ENCODE results near the gene S1PR4. TPM values are rescaled to one million over a fixed set of nuclear protein-coding genes. Genes with fewer than 3 reads are reported as not detected.

Gene S1PR4
- total RNA-seq, 1 experiment from 2014 or later = 0.28 TPM

DNA sequence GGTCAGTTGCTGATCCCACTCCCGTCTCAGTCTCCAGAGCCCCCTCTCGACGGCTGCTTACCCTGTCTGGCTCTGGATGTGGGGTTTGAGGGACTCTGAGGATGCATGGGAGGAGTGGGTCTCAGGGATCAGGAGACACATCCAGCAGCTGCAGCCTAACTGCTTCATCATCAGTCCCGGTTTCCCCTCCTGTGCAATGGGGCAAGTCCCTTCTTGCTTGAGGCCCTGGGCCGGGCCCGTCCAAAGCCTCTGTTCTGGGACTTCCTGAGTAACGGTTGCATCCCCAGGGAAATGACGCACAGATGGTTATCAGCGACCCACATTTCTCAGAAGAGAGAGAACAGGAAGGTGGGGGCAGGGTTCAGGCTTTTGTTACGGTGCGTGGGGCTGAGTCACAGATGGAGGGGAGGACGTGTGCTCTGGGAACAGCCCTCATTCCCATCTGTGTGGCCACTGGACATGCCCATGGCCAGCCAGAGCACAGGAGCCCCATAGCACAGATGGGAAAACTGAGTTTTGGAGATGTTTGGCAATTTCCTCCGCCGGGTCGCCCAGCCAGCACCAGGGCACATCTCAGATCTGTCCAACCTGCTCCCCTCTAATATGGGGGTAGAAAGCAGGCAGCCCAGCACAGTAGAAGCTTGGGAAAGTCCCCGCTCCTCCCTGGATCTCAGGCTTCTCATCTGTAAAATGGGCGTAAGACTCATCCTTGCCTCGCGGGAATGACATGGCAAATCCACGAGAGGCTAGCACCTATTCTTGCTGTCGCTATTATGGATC is 23.4 kb upstream of the S1PR4 start:
- Mint-ChIP-seq H3K36me3 (no peaks in the 10 kb centered on the region), H3K27me3 (ENCODE audit: low read depth) (peaks cover 7% of the 10 kb centered on the region), H3K27ac (no peak overlapping the region), H3K4me3 (no peak overlapping the region), H3K9me3 (peaks cover 7% of the 10 kb centered on the region), H3K4me1 (peaks cover 4% of the 10 kb centered on the region; the same call in 1 of the 2 replicates)
- no peak for ATAC-seq
- CTCF ChIA-PET = no interaction called here
- no peak for DNase-seq (ENCODE audit: low spot score)
- POLR2A ChIA-PET = no interaction called here
- TF ChIP-seq ETV6 (CRISPR knock-in tag; IDR thresholded peaks at IDR 0.05) (no peak), GTF2I (CRISPR knock-in tag; conservative IDR thresholded peaks at IDR 0.05) (0 out of 2 replicates have a peak, but pooled peaks have one; percentile 30)

DNA sequence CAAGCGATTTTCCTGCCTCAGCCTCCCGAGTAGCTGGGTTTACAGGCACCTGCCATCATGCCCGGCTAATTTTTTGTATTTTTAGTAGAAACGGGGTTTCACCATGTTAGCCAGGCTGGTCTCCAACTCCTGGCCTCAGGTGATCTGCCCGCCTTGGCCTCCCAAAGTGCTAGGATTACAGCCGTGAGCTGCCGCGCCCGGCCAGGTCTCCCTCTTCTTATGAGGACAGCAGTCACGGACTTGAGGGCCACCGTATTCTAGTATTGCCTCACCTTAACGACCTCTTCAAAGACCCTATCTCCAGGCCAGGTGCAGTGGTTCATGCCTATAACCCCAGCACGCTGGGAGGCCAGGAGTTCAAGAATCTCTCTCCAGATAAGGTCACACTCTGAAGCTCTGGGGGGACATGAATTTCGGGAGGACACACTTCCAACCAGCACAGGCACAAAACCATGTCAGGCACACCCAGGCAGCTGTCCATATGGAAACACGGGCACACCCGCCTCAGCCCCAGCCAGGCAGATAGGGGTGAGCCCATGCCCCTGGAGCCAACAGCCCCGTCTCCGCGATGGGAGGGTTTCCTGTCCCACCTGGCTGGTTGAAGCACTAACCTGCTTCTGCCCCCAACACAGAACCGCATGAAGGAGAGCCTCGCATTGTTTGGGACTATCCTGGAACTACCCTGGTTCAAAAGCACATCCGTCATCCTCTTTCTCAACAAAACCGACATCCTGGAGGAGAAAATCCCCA is 21.3 kb upstream of the S1PR4 start:
- Mint-ChIP-seq H3K4me3 (no peak overlapping the region), H3K36me3 (no peaks in the 10 kb centered on the region), H3K4me1 (peaks cover 4% of the 10 kb centered on the region; the same call in 1 of the 2 replicates), H3K27ac (no peak overlapping the region), H3K27me3 (ENCODE audit: low read depth) (peaks cover 7% of the 10 kb centered on the region), H3K9me3 (peaks cover 11% of the 10 kb centered on the region)
- ATAC-seq (no peak), DNase-seq (ENCODE audit: low spot score) (no peak)
- POLR2A ChIA-PET = no interaction called here
- CTCF ChIA-PET = interaction anchor here (0.9 to 1.8 kb wide), 4 partner anchors 28 to 207 kb away, joined by 3 to 7 read pairs (median 4); no protein-coding TSS in a partner anchor
- TF ChIP-seq CREM (CRISPR knock-in tag; IDR thresholded peaks at IDR 0.05) (no peak), RELA (CRISPR knock-in tag; IDR thresholded peaks at IDR 0.05; ENCODE audit: borderline replicate concordance) (no peak), ZNF671 (CRISPR knock-in tag; IDR thresholded peaks at IDR 0.05) (no peak), ELF4 (CRISPR knock-in tag; IDR thresholded peaks at IDR 0.05; ENCODE audit: low read depth) (no peak)
- TF ChIP-seq, protein P1, sequence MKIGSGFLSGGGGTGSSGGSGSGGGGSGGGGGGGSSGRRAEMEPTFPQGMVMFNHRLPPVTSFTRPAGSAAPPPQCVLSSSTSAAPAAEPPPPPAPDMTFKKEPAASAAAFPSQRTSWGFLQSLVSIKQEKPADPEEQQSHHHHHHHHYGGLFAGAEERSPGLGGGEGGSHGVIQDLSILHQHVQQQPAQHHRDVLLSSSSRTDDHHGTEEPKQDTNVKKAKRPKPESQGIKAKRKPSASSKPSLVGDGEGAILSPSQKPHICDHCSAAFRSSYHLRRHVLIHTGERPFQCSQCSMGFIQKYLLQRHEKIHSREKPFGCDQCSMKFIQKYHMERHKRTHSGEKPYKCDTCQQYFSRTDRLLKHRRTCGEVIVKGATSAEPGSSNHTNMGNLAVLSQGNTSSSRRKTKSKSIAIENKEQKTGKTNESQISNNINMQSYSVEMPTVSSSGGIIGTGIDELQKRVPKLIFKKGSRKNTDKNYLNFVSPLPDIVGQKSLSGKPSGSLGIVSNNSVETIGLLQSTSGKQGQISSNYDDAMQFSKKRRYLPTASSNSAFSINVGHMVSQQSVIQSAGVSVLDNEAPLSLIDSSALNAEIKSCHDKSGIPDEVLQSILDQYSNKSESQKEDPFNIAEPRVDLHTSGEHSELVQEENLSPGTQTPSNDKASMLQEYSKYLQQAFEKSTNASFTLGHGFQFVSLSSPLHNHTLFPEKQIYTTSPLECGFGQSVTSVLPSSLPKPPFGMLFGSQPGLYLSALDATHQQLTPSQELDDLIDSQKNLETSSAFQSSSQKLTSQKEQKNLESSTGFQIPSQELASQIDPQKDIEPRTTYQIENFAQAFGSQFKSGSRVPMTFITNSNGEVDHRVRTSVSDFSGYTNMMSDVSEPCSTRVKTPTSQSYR (CRISPR knock-in tag; IDR thresholded peaks at IDR 0.05) = no peak
- TF ChIP-seq, protein P2, sequence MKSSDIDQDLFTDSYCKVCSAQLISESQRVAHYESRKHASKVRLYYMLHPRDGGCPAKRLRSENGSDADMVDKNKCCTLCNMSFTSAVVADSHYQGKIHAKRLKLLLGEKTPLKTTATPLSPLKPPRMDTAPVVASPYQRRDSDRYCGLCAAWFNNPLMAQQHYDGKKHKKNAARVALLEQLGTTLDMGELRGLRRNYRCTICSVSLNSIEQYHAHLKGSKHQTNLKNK (CRISPR knock-in tag; IDR thresholded peaks at IDR 0.05) = no peak
- TF ChIP-seq, protein P3, sequence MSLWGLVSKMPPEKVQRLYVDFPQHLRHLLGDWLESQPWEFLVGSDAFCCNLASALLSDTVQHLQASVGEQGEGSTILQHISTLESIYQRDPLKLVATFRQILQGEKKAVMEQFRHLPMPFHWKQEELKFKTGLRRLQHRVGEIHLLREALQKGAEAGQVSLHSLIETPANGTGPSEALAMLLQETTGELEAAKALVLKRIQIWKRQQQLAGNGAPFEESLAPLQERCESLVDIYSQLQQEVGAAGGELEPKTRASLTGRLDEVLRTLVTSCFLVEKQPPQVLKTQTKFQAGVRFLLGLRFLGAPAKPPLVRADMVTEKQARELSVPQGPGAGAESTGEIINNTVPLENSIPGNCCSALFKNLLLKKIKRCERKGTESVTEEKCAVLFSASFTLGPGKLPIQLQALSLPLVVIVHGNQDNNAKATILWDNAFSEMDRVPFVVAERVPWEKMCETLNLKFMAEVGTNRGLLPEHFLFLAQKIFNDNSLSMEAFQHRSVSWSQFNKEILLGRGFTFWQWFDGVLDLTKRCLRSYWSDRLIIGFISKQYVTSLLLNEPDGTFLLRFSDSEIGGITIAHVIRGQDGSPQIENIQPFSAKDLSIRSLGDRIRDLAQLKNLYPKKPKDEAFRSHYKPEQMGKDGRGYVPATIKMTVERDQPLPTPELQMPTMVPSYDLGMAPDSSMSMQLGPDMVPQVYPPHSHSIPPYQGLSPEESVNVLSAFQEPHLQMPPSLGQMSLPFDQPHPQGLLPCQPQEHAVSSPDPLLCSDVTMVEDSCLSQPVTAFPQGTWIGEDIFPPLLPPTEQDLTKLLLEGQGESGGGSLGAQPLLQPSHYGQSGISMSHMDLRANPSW (CRISPR knock-in tag; conservative IDR thresholded peaks at IDR 0.05; ENCODE audit: low read depth) = no peak

- no peaks in the 10 kb centered on the region for H3K36me3 Mint-ChIP-seq
- H3K4me3 Mint-ChIP-seq = no peak overlapping the region
- ChIA-PET CTCF (interaction anchor here (0.6 to 3.6 kb wide), 8 partner anchors 13 to 209 kb away, joined by 3 to 40 read pairs (median 6); no protein-coding TSS in a partner anchor), POLR2A (no interaction called here)
- ATAC-seq = no peak
- DNase-seq (ENCODE audit: low spot score) = no peak
- H3K27me3 Mint-ChIP-seq (ENCODE audit: low read depth) = peaks cover 15% of the 10 kb centered on the region
- TF ChIP-seq RELA (CRISPR knock-in tag; IDR thresholded peaks at IDR 0.05; ENCODE audit: borderline replicate concordance) (no peak), CDX4 (CRISPR knock-in tag; IDR thresholded peaks at IDR 0.05; ENCODE audit: borderline replicate concordance) (no peak)
- peaks cover 7% of the 10 kb centered on the region for H3K4me1 Mint-ChIP-seq
- H3K27ac Mint-ChIP-seq = no peak overlapping the region
- H3K9me3 Mint-ChIP-seq = peaks cover 11% of the 10 kb centered on the region
Observed at GRCh38 chr19:3159565-3159964, 19.0 kb upstream of the S1PR4 start.
